ENCODE results near the gene RBMS1. TPM values are rescaled to one million over a fixed set of nuclear protein-coding genes. Genes with fewer than 3 reads are reported as not detected.

RBMS1 gene
- total RNA-seq, 2 donors from 2014 or later: 6.3 to 21.1 TPM

DNA sequence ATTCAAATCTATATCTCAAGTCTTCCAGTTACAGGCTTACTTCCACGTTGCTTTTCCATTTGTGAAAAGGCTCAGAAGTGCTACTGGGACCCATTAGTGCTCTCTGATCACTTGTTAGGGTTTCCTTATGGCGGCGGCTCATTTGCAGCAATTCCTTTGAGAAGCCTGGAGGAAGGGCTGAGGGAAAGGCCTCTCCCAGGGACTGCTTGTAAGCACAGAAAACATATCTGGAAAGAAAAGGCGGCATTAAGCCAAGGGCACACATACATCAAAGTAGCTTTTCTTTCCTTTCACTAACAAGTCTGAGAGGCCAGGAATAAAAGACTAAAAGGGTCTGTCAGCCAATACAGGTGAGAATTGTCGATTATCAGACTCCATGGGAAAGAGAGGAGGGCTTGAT is 254.2 kb downstream of the RBMS1 start:
- intact Hi-C loops (cut with DNase I): no loop called here

DNA sequence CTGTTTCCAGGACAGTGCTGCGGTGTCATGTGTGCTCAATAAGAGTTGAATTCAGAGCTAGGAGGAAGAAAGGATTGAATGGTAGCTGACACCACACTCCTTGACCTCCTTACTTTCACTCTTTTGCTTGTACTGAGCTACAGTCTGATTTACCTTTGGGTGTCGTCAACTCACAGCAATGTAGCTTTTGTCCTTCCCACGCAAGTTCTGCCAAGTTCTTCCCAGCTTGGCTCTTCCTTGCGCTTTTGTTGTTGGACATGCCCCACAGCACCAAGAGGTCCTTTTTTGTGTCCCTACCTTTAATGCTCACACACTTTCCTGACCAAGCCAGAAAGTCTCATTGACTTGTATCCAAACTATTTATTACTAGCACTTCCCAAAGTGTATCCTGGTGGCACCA is 255.2 kb downstream of the RBMS1 start:
- H3K4me1 ChIP-seq: no peaks in the 10 kb centered on the region
- TF ChIP-seq, protein P1, sequence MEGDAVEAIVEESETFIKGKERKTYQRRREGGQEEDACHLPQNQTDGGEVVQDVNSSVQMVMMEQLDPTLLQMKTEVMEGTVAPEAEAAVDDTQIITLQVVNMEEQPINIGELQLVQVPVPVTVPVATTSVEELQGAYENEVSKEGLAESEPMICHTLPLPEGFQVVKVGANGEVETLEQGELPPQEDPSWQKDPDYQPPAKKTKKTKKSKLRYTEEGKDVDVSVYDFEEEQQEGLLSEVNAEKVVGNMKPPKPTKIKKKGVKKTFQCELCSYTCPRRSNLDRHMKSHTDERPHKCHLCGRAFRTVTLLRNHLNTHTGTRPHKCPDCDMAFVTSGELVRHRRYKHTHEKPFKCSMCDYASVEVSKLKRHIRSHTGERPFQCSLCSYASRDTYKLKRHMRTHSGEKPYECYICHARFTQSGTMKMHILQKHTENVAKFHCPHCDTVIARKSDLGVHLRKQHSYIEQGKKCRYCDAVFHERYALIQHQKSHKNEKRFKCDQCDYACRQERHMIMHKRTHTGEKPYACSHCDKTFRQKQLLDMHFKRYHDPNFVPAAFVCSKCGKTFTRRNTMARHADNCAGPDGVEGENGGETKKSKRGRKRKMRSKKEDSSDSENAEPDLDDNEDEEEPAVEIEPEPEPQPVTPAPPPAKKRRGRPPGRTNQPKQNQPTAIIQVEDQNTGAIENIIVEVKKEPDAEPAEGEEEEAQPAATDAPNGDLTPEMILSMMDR (IDR thresholded peaks at IDR 0.05): no peak
- H3K36me3 ChIP-seq: no peaks in the 10 kb centered on the region
- no peak overlapping the region for H3K9ac ChIP-seq (ENCODE audit: low read depth in 2 of 2, low read length in 2 of 2)
- DNase-seq: no peak
- no peaks in the 10 kb centered on the region for H3K27me3 ChIP-seq
- H3K27ac ChIP-seq: no peak overlapping the region
- H3K4me3 ChIP-seq: no peak overlapping the region
- intact Hi-C loops (cut with DNase I): no loop called here
- no peaks in the 10 kb centered on the region for H3K9me3 ChIP-seq

More for the DNA sequence above, 254.2 kb downstream of the RBMS1 start:
- no peaks in the 10 kb centered on the region for H3K36me3 ChIP-seq
- H3K27ac ChIP-seq: no peak overlapping the region
- no peaks in the 10 kb centered on the region for H3K9me3 ChIP-seq
- H3K4me1 ChIP-seq: no peaks in the 10 kb centered on the region
- TF ChIP-seq, protein P1 (IDR thresholded peaks at IDR 0.05): no peak
- H3K4me3 ChIP-seq: no peak overlapping the region
- H3K27me3 ChIP-seq: no peaks in the 10 kb centered on the region
- DNase-seq: no peak
- no peak overlapping the region for H3K9ac ChIP-seq (ENCODE audit: low read depth in 2 of 2, low read length in 2 of 2)

GRCh38 chr2:160232905-160233475 is 260.6 kb downstream of the RBMS1 start:
- Histone ChIP-seq H3K36me3 (no peaks in the 10 kb centered on the region), H3K9ac (ENCODE audit: low read depth in 2 of 2, low read length in 2 of 2) (no peak overlapping the region), H3K4me1 (no peaks in the 10 kb centered on the region), H3K27me3 (no peaks in the 10 kb centered on the region), H3K27ac (no peak overlapping the region), H3K4me3 (no peak overlapping the region), H3K9me3 (no peaks in the 10 kb centered on the region)
- TF ChIP-seq, protein P1 (IDR thresholded peaks at IDR 0.05): no peak
- DNase-seq: no peak
- intact Hi-C loops (cut with DNase I): no loop called here

DNA sequence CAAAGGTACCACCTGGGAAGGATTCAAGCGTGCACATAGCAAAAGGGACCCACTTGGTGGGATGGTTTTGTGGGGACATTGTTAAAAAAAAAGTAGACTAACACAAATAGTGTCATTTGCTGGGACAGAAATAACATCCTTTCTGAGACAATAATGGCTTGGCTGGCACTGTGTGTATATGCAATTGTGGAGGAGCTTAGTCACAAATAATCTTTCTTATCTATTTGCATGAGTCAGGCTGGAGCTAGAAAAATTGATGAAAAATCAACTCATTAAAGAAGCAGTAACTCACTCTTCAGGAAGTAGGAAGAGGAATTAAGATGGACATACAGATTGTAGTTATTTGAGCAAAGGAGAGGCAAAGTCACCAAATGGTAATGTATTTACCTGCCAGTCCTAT is 264.0 kb downstream of the RBMS1 start:
- no peaks in the 10 kb centered on the region for H3K27me3 ChIP-seq
- H3K36me3 ChIP-seq: no peaks in the 10 kb centered on the region
- H3K9ac ChIP-seq (ENCODE audit: low read depth in 2 of 2, low read length in 2 of 2): no peak overlapping the region
- no peaks in the 10 kb centered on the region for H3K4me1 ChIP-seq
- H3K27ac ChIP-seq: no peak overlapping the region
- no peak for DNase-seq
- H3K4me3 ChIP-seq: no peak overlapping the region
- no peaks in the 10 kb centered on the region for H3K9me3 ChIP-seq
- TF ChIP-seq, protein P1 (IDR thresholded peaks at IDR 0.05): no peak
- intact Hi-C loops (cut with DNase I): no loop called here

DNA sequence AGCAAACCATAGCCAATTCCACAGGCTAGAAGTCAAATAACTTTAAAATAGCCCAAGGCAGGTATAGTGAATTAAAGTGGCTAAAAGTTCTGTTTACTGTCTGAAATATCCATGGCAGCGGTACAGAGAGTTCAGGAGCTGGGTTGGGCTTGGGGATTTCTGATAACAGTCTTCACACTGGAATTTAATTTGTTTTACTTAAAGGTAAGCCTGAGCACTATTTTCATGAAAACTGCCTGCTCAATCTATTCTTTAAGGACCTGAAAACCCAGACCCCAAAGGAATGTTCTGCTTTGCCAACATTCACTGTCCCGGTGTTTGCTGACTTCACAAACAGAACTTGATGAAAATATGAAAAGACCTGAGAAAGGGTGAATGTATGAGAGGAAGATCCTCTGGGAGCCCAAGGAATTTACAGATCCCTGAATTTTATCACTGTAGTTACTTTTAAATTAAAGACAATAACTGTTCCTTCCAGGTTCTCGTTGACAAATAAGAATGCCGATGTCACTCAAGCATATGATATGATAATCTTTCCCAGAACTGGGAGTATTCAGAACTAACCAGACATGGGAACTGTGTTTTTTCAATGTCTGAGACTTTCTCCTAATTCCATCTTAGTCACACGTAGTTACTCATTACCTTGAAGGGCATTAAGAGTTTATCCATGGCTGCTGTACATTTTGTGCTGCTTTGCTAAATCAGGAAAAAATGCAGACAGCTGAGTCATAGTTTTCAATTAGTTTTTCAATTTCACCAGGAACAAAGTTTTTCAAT is 265.3 kb downstream of the RBMS1 start:
- DNase-seq: no peak
- H3K4me1 ChIP-seq: no peaks in the 10 kb centered on the region
- no peak overlapping the region for H3K27ac ChIP-seq
- H3K4me3 ChIP-seq: no peak overlapping the region
- H3K9ac ChIP-seq (ENCODE audit: low read depth in 2 of 2, low read length in 2 of 2): no peak overlapping the region
- H3K27me3 ChIP-seq: no peaks in the 10 kb centered on the region
- intact Hi-C loops (cut with DNase I): no loop called here
- H3K9me3 ChIP-seq: no peaks in the 10 kb centered on the region
- no peaks in the 10 kb centered on the region for H3K36me3 ChIP-seq
- TF ChIP-seq, protein P1 (IDR thresholded peaks at IDR 0.05): no peak
